ENCODE measurements around the gene ALPI.

The ALPI gene

DNA sequence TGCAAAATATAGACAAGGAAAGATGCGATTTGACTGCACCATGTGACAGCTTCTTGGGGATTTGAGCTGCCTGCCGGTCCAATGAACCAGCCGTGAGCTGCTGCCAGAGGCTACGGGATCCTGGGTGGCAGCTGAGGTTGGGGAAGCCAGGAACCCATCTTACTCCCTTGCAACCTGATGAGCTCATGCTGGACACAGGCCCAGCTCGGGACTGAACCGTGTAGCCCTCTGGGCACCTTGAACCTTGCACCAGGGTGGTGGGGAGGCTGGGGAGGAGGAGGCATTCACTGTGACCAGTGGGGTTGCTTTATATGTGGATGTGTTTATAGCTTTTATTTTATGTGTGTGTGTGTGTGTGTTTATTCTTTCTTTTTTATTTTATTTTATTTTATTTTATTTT lies 9.1 kb downstream of the ALPI start:
- no peak for DNase-seq

DNA sequence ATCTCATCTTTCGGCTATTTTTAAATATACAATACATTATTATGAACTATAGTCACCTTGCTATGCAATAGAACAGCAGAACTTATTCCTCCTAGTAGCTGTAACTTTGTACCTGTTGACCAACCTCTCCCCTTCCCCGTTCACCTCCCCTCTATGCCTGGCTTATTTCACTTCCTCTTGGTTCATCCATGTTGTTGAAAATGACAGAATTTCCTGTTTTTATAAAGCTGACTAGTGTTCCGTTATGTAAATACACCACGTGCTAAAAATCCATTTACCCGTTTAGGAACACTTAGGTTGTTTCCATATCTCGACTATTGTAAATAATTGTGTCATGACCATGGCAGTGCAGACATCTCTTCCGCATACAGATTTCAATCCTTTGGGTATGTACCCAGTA lies 10.3 kb downstream of the ALPI start:
- DNase-seq = no peak

DNA sequence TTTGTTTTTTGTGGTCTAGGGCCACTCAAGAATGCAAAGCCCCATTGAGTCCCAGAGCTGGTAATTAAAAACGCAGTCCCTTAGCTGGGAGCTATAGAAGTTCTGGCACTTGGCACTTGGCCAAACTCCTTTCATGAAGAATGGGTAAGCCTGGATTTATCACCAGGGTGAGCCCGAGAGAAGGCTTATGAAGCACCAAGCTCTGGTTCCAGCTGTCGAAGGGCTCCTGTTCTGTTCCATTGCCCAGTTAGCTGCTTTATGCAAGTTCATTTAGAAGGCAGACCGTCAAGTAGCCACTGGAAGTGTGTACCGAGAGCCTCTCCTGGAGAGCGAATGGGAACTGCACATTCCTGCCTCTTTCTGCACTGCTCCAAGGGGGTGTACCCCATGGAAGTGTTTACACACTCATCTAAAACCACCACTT lies 17.5 kb downstream of the ALPI start:
- DNase-seq = peak; percentile 42

DNA sequence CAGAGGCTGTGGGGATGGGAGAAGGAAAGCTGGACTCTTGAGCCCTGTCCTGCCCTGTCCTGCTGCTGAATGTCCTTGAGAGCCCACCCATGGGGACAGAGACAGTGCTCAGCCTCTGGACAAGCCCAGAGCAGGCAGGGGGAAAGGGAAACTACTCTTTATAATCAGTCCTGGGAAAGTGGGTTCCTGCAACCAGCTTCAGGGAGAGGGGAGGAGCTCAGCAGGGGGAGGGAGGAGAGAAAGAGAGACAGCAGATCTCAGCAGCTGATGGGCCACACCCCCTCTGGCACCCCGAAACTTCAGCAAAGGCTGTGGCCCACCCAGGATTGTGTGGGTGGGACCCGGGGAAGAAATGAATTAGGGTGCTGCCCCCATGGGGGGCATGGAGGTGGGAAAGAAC lies 20.1 kb downstream of the ALPI start:
- no peak for DNase-seq

DNA sequence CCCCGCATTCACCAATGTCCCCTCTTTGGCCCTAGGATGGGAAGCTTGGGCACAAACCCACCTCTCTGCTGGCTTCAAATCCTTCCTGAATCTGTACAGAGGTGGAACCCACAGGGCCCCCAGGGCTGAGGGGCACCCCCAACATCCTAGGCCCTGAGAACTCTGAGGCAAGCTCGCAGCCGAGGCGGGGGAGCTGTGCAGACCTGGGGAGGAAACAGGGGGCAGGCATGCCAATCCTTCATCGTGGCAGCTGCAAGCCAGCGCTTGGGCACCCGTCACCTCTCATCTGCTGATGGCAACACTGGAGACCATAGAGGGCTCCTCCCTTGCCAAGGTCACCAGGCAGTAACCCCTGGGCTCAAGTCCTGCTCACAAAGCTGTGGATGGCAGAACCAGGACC lies 20.8 kb downstream of the ALPI start:
- no peak for DNase-seq

DNA sequence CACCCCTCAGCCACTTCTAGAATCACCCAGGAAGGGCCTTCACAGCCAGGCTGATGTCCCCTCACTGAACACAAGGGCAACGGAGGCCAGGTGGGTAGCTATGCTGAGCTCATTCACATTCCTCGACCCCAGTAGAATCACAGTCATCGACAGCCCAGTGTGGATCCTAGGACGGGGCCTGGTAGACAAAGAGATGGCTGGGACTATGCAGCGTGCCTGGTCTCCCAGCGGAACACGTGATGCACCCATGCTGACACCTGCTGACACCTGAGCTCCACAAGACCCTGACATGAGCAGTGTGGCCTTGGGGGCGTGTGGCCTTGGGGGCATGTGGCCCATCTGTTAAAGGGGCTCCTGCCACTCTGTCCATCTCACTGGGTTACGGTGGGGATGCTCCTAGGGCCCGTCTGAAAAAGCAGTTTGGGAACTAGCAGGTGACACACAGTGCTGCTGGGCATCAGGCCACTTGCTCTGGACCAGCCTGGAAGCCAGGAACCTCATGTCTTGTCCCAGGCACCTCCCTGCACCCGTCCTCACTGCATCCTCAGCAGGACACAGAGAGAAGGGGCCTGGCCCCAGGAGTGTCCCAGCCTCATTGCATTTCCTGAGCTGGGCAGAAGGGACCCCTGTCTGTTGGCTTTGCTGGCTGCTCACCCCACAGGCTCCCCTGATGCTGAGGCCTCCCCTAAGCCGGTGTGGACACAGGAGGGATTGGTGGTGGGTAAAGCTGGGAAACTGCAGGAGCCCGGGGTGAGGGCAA lies 22.0 kb downstream of the ALPI start:
- DNase-seq = no peak

DNA sequence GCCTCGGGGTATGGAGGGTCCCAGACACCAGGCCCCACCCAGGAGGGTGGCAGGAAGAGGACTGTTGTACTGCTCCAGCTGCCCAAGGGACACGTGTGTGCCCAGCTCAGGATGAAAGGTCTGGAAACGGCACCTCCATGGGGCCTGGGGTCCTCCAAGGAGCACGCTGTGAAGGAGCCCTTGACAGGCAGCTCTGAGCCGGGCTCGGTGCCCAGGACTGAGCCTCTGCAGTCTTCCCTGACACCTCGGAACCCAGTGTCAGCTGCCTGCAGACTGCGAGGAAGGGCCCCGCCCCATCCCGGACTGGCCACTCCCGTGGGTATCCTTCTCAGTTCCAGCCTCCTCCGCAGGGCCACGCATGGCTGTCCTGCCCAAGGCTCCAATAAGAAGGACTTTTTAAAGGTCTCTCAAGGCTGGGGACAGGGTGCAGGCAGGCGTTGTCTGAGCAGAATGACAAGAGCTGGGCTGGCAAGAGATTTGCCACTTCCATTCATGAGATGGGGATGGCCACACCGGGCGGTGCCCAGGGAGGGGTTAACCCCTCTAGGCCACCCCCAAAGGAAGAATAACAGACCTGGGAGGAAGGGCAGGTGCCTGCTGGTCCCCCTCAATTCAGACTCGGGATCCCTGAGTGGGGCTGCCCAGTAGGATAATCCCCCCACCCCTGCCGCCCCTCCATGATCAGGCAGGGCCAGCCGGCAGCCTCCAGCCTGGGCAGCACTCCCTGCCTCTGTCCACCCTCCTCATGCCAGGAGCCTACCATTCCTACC lies 22.8 kb downstream of the ALPI start:
- DNase-seq = no peak

DNA sequence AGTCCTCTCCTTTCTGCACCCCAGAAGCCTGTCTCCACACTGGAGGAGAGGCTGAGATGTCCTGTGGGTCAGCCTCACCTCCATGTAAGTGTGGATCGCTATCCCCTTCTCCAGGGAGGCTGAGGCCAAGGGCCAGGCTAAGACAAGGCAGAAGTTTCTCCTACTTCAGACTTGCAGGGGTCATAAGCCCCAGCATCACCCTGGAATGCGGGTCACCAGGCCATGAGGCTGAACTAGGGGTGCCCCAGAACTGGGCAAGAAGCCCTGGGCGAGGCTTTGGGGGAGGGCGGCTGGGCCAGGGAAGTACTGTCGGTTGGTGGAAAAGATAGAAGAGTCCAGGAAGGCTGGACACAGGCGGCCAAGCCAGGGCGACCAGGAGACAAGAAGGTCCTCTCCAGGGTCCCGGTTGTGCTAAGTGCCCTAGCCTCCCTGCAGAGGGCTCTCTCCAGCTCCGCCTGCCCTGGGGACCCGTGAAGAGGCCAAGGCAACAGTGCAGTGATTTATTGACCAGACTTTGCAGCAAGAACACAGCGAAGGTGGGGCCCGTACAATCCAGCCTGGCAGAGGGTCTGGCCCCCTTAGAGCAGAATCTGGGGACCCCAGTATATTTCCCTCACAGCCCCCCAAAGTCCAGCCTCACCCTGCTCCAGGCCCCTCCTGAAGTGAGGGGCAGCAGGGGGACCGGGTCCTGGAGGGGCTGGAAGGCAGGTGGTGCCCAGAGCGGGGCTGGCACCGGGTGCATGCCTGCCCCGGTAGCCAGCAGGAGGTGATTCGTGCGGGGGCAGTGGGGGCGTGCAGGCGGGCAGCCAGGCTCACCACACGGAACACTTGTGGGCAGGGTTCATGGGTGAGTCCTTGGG lies 23.6 kb downstream of the ALPI start:
- no peak for DNase-seq

DNA sequence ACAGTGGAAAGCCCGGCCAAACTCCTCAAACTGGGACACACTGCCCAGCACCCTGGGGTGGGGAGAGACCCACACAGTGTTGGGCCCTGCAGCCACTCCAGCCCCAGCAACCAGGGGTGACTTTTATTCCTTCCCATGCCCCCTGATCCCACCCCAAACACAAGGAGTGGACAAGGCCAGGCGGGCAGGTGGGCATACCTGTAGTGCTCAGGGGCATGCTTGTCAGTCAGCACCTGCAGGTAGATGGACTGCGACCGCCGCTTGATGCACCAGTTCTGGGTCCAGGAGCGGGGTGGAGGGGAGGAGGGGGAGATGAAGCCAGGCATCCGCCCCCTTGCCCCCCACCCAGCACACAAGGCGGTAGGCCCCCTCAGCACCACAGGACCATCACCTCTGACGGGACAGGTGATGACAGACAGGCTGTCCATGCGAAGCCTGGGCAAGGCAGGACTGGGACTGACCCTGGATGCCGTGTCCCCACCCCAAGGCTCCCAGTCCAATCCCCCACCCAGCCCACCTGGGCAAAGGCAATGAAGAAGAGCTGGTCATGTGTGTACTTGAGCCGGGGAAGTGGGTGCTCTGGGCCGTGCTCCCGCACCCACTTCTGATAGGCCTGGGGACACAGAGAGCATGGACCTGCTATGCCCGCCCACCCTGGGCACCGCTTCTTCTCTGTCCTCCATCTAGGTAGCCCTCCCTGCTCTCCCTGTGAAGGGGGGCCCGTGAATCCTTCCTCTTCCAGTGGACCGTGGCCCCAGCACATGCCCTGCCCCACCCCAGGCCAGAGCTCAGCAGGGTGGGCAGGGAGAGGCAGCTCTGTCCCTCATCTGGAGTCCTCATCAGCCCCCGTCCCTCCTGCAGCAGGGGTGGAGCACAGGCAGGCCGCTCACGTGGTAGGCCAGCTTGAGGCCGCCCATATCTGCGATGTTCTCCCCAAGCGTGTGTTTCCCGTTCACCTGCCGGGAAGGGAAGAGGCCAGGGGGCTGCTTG lies 24.5 kb downstream of the ALPI start:
- no peak for DNase-seq

DNA sequence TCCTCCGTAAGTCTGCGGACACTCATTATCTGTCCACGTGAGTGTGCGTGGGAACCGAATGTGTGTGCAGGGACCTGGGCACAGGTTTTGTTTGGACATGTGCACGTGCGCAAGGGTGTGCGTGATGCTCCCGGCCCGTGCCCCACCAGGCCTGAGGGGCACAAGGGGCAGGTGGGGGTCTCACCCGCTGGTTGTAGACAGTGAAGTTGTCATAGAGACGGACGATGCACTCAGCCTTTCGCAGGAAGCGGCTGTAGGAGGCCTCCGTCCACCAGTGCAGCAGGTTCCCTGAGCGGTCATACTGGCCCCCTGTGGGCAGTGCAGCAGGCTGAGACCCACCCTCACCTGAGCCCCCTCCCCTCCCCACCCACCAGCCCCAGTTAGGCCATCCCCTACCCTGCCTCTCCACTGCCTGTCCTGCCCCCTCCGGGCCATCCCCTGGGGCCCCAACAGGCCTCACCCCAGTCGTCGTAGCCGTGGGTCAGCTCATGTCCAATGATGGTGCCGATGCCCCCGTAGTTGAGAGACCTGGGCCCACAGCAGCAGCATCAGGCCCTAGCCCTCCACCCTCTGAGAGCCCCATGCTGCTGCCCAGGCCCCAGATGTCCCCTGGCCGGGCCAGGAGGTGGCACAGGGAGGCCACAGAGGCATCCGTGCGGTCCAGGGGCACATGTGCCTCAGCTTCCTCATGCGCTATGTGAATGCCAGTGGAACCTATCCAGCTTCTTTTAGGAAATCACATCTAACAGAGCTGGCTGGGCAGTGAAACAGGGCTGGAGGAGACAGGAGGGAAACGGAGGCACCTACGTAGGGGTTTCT lies 25.6 kb downstream of the ALPI start:
- no peak for DNase-seq

DNA sequence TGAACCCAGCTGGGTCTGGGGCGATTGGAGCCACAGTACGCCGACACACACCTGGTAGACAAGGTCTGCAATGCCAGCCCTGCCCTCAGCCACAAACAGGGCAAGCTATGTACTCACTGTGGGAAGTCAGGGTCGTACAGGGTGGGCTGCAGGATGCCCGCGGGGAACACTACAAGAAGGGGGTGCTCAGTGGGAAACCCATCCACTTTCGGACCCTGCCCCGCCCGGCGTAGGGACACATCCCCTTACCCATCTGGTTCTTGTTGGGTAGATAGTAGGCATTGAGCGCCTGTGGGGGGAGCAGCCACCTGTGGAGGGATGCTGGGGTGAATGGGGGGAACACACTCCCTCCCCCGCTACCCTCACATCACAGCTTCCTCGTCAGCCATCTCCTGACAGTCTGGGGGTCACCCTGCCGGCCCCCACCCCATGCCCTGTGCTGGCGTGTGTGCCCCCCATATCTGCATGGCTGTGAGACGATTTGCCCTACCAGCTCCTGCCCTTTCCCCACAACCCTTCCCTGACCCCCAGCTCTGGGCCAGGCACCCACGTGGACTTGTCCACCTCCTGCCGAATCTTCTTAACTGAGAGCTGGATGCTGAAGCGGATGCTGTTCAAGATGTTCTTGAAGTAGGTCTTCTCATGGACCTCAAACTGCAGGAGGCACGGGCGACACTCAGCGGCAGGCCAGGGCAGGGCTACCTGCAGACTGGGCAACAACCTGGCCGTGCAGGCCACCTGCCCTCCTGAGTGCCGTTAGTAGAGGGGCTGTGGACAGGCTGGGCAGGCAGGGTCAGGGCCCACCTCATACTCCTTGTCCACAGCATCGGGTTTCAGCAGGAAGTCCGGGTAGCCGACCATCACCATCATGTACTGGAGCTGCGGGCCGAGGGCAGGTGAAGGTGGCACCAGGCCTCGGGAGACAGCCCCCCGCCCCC lies 26.6 kb downstream of the ALPI start:
- no peak for DNase-seq

DNA sequence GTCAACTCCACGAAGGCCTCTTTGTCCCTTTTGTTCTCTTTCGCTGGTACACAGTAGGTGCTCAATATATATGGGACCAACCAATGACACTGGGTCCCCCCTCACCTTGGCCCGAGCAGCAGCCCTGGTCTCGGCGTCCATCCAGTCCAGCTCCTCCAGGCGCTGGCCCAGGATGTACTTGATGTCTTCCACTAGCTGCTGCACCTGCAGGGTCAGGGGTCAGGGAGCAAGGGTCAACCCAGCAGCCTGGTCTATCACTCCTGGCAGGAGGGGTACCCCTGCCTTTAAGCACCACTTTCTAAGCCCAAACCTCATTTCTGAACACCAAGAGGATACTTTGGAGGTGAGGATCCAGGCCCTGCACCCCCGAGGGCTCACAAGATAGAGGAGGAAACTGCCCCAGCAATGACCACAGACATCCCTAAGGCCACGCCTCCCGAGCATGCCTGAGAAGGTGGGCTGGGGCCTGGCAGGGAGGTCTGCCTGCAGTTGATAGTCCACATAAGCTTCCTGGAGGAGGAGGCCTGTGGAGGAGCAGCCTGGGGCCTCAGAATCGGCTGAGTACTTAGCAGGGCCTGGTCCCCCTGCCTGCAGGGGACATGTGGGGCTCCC lies 27.5 kb downstream of the ALPI start:
- no peak for DNase-seq

DNA sequence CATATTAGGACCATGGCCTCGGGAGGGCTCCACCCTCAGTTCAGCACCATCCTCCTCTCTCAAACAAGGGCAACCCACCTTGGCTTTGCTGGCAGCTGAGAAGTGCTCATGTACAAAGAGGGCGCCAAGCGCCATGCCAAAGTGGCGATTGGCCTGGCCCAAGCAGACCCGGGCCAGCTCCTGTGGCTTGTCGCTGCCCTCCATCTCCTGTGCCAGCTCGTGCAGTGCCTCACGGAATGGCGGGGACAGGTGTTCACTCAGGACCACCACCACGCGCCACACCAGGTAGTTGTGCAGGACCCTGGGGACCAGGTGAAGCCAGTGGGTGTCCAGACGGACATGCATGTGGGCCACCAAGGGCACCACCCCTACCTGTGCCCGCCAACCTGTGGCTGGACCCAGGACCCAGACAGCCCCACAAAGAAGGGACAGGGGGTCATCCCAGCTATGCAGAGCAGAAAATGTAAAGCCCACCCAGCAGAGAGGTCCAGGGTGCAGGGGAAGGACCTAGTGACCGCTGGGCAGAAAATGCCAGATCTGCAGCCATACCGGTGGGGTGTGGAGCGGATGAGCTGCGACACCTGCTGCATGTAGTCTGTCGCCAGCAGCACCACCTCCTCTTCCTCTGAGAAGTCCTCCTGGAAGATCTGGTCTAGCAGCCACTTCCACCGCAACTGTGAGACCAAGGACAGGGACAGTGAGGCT lies 28.1 kb downstream of the ALPI start:
- DNase-seq = no peak

DNA sequence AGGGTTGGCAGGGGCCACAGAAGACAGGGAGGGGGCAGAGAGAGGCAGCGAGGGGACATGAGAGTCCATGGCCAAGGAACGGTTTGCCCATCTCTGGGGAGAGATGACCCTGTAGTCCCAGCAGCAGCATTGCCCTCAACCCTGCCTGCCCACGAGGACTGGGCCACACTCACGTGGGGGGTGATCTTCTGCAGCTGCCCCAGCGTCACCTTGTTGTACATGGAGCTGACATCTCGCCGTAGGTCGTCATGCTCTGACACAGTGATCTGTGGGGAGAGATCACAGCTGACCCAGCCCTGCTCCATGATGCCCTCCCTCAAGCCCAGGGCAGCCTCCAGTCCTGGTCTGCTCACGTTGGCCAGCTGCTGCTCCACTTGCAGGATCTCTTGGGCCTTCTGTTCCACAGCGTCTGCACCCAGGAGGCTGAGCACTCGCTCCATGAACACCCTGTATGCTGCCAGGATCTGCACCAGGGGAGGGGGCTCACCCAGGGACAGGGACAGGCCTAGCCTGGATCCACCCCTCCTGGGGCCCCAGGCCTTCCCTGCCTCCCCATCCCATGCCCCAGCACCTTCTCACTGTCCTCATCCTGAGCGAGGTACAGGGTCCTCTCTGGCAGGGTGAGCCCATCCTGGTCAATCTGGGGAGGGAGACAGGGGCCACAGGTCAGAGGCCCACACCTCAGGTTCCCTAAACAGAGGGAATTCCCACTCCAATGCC lies 28.8 kb downstream of the ALPI start:
- no peak for DNase-seq

DNA sequence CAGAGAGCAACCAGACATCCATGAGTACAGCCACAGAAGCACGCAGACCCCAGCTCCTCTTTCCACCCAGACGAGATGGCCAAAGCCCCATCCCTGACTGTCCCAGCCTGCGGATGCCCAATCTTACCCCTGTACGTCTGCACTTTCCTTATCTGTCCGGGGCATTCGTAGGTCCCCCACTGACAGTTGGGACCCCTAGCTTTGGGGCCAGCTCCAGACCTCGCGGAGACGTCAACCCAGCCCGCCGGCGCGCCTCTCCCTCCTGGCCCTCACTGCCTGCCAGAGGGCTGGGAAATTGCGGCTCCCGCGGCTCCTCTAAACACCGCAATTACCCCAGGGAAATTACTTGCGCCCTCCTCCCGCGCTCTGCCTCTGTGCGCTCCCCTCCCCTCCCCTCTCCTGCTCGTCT lies 29.4 kb downstream of the ALPI start:
- DNase-seq = no peak

DNA sequence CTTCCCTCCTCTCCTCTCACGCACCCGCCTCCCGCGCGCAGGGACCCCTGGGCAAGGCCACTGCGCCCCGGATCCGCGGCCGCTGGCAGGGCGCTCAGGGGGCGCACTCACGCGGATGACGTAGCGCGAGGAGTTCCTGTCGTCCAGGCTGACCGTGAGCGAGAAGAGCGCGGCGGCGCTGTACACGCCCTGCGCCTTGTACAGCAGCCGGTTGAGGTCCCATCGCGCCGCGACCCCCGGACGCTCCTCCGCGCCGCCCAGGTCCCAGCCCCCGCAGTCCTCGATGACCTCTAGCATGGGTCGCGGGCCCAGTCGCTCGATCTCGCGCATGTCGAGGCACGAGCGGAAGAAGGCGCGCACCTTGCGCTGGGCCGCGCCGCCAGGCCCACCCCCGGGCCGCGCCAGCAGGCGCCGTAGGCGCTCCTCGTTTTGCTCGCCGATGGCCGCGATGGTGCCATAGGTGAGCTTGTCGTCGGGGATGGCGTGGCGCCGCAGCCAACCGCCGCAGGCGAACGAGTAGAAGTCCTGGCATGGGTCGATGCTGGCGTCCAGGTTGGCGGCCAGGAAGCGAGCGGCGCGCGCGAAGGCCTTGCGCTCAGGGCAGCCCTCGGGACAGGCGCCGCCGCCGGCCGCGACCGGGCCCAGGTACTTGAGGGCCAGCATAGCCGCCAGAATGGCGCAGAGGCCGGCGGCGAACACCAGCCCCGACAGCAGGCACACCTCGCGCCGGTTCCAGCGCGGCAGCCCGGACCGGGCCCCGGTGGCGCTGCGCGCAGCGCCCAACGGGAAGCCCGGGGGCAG lies 30.0 kb downstream of the ALPI start:
- DNase-seq = no peak

DNA sequence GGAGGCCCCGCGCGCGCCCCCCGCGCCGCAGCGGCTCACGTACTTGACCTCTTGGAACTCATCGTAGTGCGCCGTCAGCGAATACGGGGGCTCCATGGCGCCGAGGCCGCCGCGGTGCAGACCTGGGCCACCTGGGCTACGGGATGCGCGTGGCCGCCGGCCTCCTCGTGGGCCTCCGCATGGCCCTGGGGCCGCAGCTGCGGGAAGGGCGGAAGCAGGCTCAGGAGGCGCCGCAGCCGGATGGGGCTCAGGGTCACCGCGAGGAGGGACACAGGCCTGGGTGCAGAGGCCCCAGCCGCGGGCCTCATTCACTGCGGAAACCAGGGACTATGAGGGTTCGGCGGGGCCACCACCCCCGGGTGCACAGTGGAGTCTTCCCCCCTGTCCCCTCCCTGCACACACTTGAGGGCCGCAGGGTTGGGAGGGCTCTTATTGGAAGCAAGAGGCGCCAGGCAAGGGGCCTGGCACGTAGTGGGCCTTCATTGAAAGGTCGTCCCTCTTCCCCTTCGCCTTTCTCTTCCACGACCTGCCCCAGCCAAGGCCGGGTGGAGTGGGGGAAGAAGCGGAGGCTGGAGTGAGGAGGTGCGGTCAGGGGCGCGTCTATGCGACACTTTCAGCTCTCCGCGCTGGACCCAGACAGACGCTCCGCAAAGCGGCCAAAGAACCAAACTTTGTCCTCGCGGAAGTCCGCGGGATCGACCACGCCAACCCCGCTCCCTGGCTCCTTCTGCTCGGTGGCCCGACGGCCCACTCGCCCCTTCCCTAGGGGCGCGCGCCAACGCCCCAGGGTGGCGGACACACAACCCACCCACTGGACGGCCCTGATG lies 30.8 kb downstream of the ALPI start:
- no peak for DNase-seq
